NCI-H2107 (cell line): ENCODE results near the gene KCNIP4.

Source experiments
- DNase-seq: peaks from one replicate; lab custom pipeline; 2025; lab: John Stamatoyannopoulos, UW

KCNIP4 gene

GRCh38 chr4:21571100-21571499 is 377.5 kb downstream of the KCNIP4 start:
- no peak for DNase-seq

GRCh38 chr4:21569638-21570037 is 378.9 kb downstream of the KCNIP4 start:
- DNase-seq: no peak

GRCh38 chr4:21555083-21555482 is 393.5 kb downstream of the KCNIP4 start:
- DNase-seq: no peak

GRCh38 chr4:21554500-21554899 is 394.1 kb downstream of the KCNIP4 start:
- DNase-seq: no peak

GRCh38 chr4:21554066-21554465 is 394.5 kb downstream of the KCNIP4 start:
- DNase-seq: no peak

GRCh38 chr4:21552455-21552854 is 396.1 kb downstream of the KCNIP4 start:
- DNase-seq: no peak

GRCh38 chr4:21544955-21545354 is 403.6 kb downstream of the KCNIP4 start:
- no peak for DNase-seq

- no peak for DNase-seq
These were observed 404.2 kb downstream of the KCNIP4 start for GRCh38 chr4:21544415-21544814.

- DNase-seq: no peak
These were observed 405.1 kb downstream of the KCNIP4 start for GRCh38 chr4:21543514-21543913.

- DNase-seq: no peak
These were observed 412.7 kb downstream of the KCNIP4 start for GRCh38 chr4:21535898-21536297.

GRCh38 chr4:21531048-21531447 is 417.5 kb downstream of the KCNIP4 start:
- no peak for DNase-seq

- DNase-seq: no peak
These were observed 419.4 kb downstream of the KCNIP4 start for GRCh38 chr4:21529214-21529613.

GRCh38 chr4:21522296-21522695 is 426.3 kb downstream of the KCNIP4 start:
- no peak for DNase-seq

- DNase-seq: no peak
These were observed 431.3 kb downstream of the KCNIP4 start for GRCh38 chr4:21517126-21517859.

- no peak for DNase-seq
These were observed 434.4 kb downstream of the KCNIP4 start for GRCh38 chr4:21514022-21514694.

GRCh38 chr4:21512353-21512752 is 436.2 kb downstream of the KCNIP4 start:
- no peak for DNase-seq

GRCh38 chr4:21507439-21507838 is 441.1 kb downstream of the KCNIP4 start:
- no peak for DNase-seq

- DNase-seq: no peak
These were observed 457.9 kb downstream of the KCNIP4 start for GRCh38 chr4:21490682-21491081.

- no peak for DNase-seq
These were observed 471.8 kb downstream of the KCNIP4 start for GRCh38 chr4:21476757-21477156.

GRCh38 chr4:21474195-21474594 is 474.4 kb downstream of the KCNIP4 start:
- DNase-seq: no peak

GRCh38 chr4:21470535-21470934 is 478.0 kb downstream of the KCNIP4 start:
- DNase-seq: peak; percentile 0

GRCh38 chr4:21469438-21470300 is 478.9 kb downstream of the KCNIP4 start:
- no peak for DNase-seq

GRCh38 chr4:21467551-21467950 is 481.0 kb downstream of the KCNIP4 start:
- DNase-seq: no peak
